Prostate gland (tissue), 2 donors: ENCODE data around the gene SRGAP1. TPM values are rescaled to one million over a fixed set of nuclear protein-coding genes. Genes with fewer than 3 reads are reported as not detected.

Experiments
- DNase-seq: peaks from one replicate; pipeline ENCODE4 v3.0.0-alpha.2; 2019; ENCODE audit warnings: low spot score
- H3K27ac ChIP-seq, 2 donors: fragments of 200-600 bp; sonication (generic); 2 replicates each; pipeline ENCODE4 v1.5.1; 2017 to 2019
- H3K27me3 ChIP-seq: fragments of 200-600 bp; sonication (generic); replicated peaks from 2 replicates; pipeline ENCODE4 v1.5.1; 2019; ENCODE audit not compliant: insufficient read depth
- H3K36me3 ChIP-seq, 2 donors: fragments of 200-600 bp; sonication (generic); 1 replicate in 1 of 2; 2 replicates in 1 of 2; pipeline versions ENCODE4 v1.5.1 to v1.8.1; 2017 to 2019
- H3K4me1 ChIP-seq: fragments of 200-600 bp; sonication (generic); replicated peaks from 2 replicates; pipeline ENCODE4 v1.5.1; 2019
- H3K4me3 ChIP-seq, 2 donors: fragments of 200-600 bp; sonication (generic); 2 replicates each; pipeline ENCODE4 v1.5.1; 2017 to 2019
- H3K9me3 ChIP-seq: fragments of 200-600 bp; sonication (generic); 2 replicates; pipeline ENCODE4 v1.5.1; 2017
- POLR2A ChIP-seq: fragments of 450-650 bp; IDR thresholded peaks from one replicate; pipeline ENCODE4 v1.6.1; 2016; ENCODE audit warnings: antibody characterized with exemption, mild to moderate bottlenecking
- POLR2AphosphoS5 ChIP-seq: sonication (generic); formaldehyde crosslinking; IDR thresholded peaks from one replicate; pipeline ENCODE4 v1.6.1; 2017; ENCODE audit warnings: antibody characterized with exemption
- WGBS: methylation state at CpG from one replicate; pipeline ENCODE4 v1.1.5; 2018; 5-methylcytosine and 5-hydroxymethylcytosine counted together
- intact Hi-C: fragments of 100-400 bp; cut with DNase I; formaldehyde crosslinking; loops from one replicate; pipeline ENCODE4 v1.14.2; 2022
- total RNA-seq, 2 donors: library from RNA; depleted of rRNA; stranded (reverse); fragments of >200 nt; gene quantifications; one replicate each; pipeline ENCODE4 v1.1.0, GENCODE V29; 2016
- TF ChIP-seq, protein P1 (sequence below), 4 experiments: fragments of 200-600 bp in 2 of 4; fragments of 450-650 bp in 2 of 4; sonication (generic) in 2 of 4; IDR thresholded peaks; 1 replicate in 3 of 4; 2 replicates in 1 of 4; pipeline ENCODE4 v1.5.1; 2016 to 2019; ENCODE audit warnings: antibody characterized with exemption in 4 of 4, mild to moderate bottlenecking in 2 of 4, moderate library complexity in 2 of 4

The SRGAP1 gene
- total RNA-seq, 2 donors from 2014 or later = 4.6 to 16.1 TPM

DNA sequence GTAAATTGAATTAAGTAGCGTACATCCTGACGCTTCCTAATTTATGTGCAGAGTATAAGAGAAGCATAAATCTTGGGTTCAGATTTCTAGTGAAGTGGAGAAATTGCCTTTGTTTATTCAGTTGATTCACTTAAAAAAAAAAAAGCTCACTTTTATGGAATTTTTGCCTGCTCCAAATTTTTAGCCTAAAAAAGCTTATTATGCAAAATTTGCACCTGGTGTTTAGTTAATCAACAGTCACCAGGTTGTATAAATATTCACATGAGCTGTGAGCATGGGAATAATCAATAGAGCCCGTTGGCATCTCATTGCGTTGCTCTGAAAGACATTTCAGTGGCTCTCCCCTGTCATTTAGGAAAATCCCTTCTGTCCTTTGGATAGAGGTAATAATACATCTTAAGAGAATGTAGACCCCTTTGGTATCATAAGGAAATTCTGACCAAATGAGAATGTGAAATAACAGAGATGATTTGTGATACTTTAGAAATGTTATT is 132.4 kb downstream of the SRGAP1 start:
- intact Hi-C loops = no loop called here
- Histone ChIP-seq H3K4me3 (no peak overlapping the region), H3K27me3 (no peaks in the 10 kb centered on the region), H3K36me3 (no peaks in the 10 kb centered on the region), H3K4me1 (no peaks in the 10 kb centered on the region), H3K9me3 (no peaks in the 10 kb centered on the region), H3K27ac (no peak overlapping the region)
- 91% methylated on average over 4 of the region's 4 CpGs for WGBS
- DNase-seq = no peak
- TF ChIP-seq POLR2A = no peak
- TF ChIP-seq POLR2AphosphoS5 = no peak
- TF ChIP-seq, protein P1, sequence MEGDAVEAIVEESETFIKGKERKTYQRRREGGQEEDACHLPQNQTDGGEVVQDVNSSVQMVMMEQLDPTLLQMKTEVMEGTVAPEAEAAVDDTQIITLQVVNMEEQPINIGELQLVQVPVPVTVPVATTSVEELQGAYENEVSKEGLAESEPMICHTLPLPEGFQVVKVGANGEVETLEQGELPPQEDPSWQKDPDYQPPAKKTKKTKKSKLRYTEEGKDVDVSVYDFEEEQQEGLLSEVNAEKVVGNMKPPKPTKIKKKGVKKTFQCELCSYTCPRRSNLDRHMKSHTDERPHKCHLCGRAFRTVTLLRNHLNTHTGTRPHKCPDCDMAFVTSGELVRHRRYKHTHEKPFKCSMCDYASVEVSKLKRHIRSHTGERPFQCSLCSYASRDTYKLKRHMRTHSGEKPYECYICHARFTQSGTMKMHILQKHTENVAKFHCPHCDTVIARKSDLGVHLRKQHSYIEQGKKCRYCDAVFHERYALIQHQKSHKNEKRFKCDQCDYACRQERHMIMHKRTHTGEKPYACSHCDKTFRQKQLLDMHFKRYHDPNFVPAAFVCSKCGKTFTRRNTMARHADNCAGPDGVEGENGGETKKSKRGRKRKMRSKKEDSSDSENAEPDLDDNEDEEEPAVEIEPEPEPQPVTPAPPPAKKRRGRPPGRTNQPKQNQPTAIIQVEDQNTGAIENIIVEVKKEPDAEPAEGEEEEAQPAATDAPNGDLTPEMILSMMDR (IDR thresholded peaks at IDR 0.05) = no peak

DNA sequence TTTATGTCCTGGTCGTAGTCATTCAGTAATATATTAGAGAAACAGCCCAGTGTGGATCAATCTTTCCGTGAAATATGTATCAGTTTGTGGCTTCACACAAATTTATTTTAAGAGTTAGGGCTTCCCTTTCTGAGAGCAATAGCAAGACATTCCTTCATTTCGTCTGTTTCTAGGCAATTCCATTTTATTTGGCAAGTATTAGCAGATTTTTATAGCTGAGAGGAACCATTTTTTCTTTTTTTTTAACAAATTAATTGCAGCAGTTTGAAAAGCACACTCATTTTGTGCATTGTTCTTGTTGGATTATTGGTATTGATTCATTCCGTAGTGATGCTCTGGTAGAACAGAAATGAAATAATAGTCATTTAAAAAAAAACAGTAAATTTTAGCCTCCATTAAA is 132.9 kb downstream of the SRGAP1 start:
- Histone ChIP-seq H3K4me1 (no peaks in the 10 kb centered on the region), H3K27ac (no peak overlapping the region), H3K27me3 (no peaks in the 10 kb centered on the region), H3K9me3 (no peaks in the 10 kb centered on the region), H3K36me3 (no peaks in the 10 kb centered on the region), H3K4me3 (no peak overlapping the region)
- intact Hi-C loops = no loop called here
- 72% methylated on average over 4 of the region's 4 CpGs for WGBS
- DNase-seq = no peak
- TF ChIP-seq, protein P1 (IDR thresholded peaks at IDR 0.05) = no peak
- TF ChIP-seq POLR2AphosphoS5 = no peak
- no peak for TF ChIP-seq POLR2A

DNA sequence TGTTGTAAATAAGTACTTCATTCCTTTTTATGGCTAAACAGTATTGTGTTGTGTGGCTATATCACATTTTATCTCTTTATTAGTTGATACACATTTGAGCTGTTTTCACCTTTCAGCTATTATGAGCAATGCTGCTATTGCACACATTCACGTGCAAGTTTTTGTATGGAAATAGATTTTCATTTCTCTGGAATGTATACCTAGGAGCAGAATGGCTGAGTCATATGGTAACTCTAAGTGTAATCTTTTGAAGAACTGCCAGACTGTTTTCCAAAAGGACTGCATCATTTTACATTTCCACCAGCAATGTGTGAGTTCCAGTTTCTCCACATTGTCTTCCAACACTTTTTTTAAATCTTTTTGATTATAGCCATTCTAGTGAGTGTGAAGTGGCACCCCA is 134.0 kb downstream of the SRGAP1 start:
- no peaks in the 10 kb centered on the region for H3K9me3 ChIP-seq
- H3K4me1 ChIP-seq = no peaks in the 10 kb centered on the region
- no peaks in the 10 kb centered on the region for H3K27me3 ChIP-seq
- intact Hi-C loops = no loop called here
- no peaks in the 10 kb centered on the region for H3K36me3 ChIP-seq
- DNase-seq = no peak
- no peak for TF ChIP-seq POLR2A
- TF ChIP-seq, protein P1 (IDR thresholded peaks at IDR 0.05) = no peak
- no peak for TF ChIP-seq POLR2AphosphoS5
- no peak overlapping the region for H3K27ac ChIP-seq
- no peak overlapping the region for H3K4me3 ChIP-seq
- 82% methylated on average over 1 of the region's 1 CpG for WGBS

DNA sequence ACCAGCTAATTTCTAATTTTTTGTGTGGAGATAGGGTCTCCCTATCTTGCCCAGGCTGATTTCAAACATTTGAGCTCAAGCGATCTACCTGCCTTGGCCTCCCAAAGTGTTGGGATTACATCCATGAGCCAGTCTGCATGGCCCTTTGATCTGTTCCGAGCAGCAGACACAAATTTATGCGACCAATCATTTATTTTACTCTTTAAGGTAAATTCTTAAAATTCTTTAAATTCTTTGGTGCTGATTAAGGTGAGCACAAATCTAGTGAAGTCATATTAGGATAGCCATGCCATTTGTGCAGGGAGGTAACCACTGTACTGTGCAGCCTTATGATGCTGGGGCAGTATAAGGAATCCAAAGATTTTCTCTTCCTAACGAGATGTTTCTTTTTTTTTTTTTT is 135.7 kb downstream of the SRGAP1 start:
- H3K27ac ChIP-seq = no peak overlapping the region
- H3K9me3 ChIP-seq = no peaks in the 10 kb centered on the region
- intact Hi-C loops = no loop called here
- H3K4me1 ChIP-seq = no peaks in the 10 kb centered on the region
- no peak for TF ChIP-seq POLR2AphosphoS5
- TF ChIP-seq, protein P1 (IDR thresholded peaks at IDR 0.05) = no peak
- TF ChIP-seq POLR2A = no peak
- no peak overlapping the region for H3K4me3 ChIP-seq
- 90% methylated on average over 4 of the region's 4 CpGs for WGBS
- DNase-seq = no peak
- no peaks in the 10 kb centered on the region for H3K27me3 ChIP-seq
- no peaks in the 10 kb centered on the region for H3K36me3 ChIP-seq

DNA sequence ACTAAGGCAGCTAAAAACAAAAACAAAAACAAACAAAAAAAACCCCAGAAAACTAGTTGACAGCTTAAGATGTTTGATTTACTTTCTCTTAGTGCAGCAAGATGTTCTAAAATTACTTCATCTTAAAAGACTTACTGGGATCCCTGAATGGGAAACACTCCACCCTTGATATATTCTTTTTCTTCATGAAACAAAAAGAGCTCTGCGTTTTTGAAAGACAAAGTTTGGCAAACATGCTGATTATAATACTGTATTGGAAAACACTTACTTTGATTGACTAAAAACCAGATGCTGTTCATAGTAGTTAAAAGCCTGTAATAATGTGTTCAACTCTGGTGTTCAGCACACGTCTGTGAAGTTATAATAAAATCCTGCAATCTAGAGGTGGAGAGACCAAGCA is 136.8 kb downstream of the SRGAP1 start:
- no peaks in the 10 kb centered on the region for H3K4me1 ChIP-seq
- 58% methylated on average over 2 of the region's 2 CpGs for WGBS
- H3K9me3 ChIP-seq = no peaks in the 10 kb centered on the region
- no peaks in the 10 kb centered on the region for H3K36me3 ChIP-seq
- no peak overlapping the region for H3K27ac ChIP-seq
- H3K4me3 ChIP-seq = no peak overlapping the region
- no peaks in the 10 kb centered on the region for H3K27me3 ChIP-seq
- no peak for TF ChIP-seq POLR2AphosphoS5
- TF ChIP-seq, protein P1 (IDR thresholded peaks at IDR 0.05) = no peak
- TF ChIP-seq POLR2A = no peak
- intact Hi-C loops = no loop called here
- no peak for DNase-seq
